ENCODE data around the gene NDUFA6. TPM values are rescaled to one million over a fixed set of nuclear protein-coding genes. Genes with fewer than 3 reads are reported as not detected.

NDUFA6 gene
- total and polyA plus RNA-seq, 2 of the 13 experiments (the other 11 are each of a cell fraction or from before 2014, with no cell fraction given): 68.5 to 87.8 TPM

- TF ChIP-seq, protein P1, sequence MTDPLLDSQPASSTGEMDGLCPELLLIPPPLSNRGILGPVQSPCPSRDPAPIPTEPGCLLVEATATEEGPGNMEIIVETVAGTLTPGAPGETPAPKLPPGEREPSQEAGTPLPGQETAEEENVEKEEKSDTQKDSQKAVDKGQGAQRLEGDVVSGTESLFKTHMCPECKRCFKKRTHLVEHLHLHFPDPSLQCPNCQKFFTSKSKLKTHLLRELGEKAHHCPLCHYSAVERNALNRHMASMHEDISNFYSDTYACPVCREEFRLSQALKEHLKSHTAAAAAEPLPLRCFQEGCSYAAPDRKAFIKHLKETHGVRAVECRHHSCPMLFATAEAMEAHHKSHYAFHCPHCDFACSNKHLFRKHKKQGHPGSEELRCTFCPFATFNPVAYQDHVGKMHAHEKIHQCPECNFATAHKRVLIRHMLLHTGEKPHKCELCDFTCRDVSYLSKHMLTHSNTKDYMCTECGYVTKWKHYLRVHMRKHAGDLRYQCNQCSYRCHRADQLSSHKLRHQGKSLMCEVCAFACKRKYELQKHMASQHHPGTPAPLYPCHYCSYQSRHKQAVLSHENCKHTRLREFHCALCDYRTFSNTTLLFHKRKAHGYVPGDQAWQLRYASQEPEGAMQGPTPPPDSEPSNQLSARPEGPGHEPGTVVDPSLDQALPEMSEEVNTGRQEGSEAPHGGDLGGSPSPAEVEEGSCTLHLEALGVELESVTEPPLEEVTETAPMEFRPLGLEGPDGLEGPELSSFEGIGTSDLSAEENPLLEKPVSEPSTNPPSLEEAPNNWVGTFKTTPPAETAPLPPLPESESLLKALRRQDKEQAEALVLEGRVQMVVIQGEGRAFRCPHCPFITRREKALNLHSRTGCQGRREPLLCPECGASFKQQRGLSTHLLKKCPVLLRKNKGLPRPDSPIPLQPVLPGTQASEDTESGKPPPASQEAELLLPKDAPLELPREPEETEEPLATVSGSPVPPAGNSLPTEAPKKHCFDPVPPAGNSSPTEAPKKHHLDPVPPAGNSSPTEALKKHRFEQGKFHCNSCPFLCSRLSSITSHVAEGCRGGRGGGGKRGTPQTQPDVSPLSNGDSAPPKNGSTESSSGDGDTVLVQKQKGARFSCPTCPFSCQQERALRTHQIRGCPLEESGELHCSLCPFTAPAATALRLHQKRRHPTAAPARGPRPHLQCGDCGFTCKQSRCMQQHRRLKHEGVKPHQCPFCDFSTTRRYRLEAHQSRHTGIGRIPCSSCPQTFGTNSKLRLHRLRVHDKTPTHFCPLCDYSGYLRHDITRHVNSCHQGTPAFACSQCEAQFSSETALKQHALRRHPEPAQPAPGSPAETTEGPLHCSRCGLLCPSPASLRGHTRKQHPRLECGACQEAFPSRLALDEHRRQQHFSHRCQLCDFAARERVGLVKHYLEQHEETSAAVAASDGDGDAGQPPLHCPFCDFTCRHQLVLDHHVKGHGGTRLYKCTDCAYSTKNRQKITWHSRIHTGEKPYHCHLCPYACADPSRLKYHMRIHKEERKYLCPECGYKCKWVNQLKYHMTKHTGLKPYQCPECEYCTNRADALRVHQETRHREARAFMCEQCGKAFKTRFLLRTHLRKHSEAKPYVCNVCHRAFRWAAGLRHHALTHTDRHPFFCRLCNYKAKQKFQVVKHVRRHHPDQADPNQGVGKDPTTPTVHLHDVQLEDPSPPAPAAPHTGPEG (CRISPR knock-in tag; IDR thresholded peaks at IDR 0.05): no peak; the same call in 1 of the 2 replicates
- TF ChIP-seq ZBTB20 (CRISPR knock-in tag; IDR thresholded peaks at IDR 0.05; ENCODE audit: borderline replicate concordance, low read depth) (no peak; the same call in 1 of the 2 replicates), ZNF850 (CRISPR knock-in tag; conservative IDR thresholded peaks at IDR 0.05) (no peak), ZNF781 (CRISPR knock-in tag; IDR thresholded peaks at IDR 0.05; ENCODE audit: borderline replicate concordance, not compliant biosample characterization) (peak; percentile 47), SALL1 (CRISPR knock-in tag; IDR thresholded peaks at IDR 0.05) (peak; percentile 77), MIXL1 (CRISPR knock-in tag; IDR thresholded peaks at IDR 0.05) (no peak; the same call in 1 of the 2 replicates), NR0B2 (CRISPR knock-in tag; IDR thresholded peaks at IDR 0.05) (no peak; the same call in 1 of the 2 replicates), ZNF660 (CRISPR knock-in tag; IDR thresholded peaks at IDR 0.05; ENCODE audit: borderline replicate concordance, low read depth) (no peak), KAT7 (CRISPR knock-in tag; IDR thresholded peaks at IDR 0.05; ENCODE audit: borderline replicate concordance) (no peak; the same call in 1 of the 2 replicates), KLF15 (CRISPR knock-in tag; IDR thresholded peaks at IDR 0.05; ENCODE audit: borderline replicate concordance) (peak; percentile 75; the same call in 1 of the 2 replicates)
- TF ChIP-seq, protein P2, sequence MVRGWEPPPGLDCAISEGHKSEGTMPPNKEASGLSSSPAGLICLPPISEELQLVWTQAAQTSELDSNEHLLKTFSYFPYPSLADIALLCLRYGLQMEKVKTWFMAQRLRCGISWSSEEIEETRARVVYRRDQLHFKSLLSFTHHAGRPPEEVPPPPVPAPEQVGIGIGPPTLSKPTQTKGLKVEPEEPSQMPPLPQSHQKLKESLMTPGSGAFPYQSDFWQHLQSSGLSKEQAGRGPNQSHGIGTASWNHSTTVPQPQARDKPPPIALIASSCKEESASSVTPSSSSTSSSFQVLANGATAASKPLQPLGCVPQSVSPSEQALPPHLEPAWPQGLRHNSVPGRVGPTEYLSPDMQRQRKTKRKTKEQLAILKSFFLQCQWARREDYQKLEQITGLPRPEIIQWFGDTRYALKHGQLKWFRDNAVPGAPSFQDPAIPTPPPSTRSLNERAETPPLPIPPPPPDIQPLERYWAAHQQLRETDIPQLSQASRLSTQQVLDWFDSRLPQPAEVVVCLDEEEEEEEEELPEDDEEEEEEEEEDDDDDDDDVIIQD (CRISPR knock-in tag; IDR thresholded peaks at IDR 0.05; ENCODE audit: low read depth): no peak
- TF ChIP-seq, protein P3, sequence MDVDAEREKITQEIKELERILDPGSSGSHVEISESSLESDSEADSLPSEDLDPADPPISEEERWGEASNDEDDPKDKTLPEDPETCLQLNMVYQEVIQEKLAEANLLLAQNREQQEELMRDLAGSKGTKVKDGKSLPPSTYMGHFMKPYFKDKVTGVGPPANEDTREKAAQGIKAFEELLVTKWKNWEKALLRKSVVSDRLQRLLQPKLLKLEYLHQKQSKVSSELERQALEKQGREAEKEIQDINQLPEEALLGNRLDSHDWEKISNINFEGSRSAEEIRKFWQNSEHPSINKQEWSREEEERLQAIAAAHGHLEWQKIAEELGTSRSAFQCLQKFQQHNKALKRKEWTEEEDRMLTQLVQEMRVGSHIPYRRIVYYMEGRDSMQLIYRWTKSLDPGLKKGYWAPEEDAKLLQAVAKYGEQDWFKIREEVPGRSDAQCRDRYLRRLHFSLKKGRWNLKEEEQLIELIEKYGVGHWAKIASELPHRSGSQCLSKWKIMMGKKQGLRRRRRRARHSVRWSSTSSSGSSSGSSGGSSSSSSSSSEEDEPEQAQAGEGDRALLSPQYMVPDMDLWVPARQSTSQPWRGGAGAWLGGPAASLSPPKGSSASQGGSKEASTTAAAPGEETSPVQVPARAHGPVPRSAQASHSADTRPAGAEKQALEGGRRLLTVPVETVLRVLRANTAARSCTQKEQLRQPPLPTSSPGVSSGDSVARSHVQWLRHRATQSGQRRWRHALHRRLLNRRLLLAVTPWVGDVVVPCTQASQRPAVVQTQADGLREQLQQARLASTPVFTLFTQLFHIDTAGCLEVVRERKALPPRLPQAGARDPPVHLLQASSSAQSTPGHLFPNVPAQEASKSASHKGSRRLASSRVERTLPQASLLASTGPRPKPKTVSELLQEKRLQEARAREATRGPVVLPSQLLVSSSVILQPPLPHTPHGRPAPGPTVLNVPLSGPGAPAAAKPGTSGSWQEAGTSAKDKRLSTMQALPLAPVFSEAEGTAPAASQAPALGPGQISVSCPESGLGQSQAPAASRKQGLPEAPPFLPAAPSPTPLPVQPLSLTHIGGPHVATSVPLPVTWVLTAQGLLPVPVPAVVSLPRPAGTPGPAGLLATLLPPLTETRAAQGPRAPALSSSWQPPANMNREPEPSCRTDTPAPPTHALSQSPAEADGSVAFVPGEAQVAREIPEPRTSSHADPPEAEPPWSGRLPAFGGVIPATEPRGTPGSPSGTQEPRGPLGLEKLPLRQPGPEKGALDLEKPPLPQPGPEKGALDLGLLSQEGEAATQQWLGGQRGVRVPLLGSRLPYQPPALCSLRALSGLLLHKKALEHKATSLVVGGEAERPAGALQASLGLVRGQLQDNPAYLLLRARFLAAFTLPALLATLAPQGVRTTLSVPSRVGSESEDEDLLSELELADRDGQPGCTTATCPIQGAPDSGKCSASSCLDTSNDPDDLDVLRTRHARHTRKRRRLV (CRISPR knock-in tag; IDR thresholded peaks at IDR 0.05): 0 out of 2 replicates have a peak, but pooled peaks have one; percentile 41
These were observed 11.0 kb downstream of the NDUFA6 start, which contains the start of gene SMDT1 (continued) for GRCh38 chr22:42079319-42080251.

All from HepG2 (cell line).